ENCODE measurements around the gene HMCN1. TPM values are rescaled to one million over a fixed set of nuclear protein-coding genes. Genes with fewer than 3 reads are reported as not detected.

HMCN1 gene
- total RNA-seq, 1 experiment from 2014 or later = 0.31 TPM

DNA sequence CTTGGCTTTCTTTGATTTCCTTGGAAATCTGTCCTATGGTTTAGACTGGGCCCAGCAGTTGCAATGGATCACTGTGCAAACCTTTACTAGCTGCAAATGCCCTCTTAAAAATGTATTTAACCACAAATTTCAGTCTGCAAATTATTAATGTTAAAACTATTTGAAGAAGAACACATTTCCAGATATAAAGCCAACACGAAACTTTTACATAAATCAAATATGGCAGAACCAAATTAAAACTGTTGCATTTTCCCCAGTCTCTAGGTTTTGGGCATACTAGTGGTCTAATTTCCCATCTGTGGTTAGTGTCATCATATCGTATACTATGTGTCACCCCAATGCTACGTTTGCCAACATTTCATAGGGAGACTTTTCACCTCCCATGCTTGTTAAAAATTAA, 52.3 kb downstream of the HMCN1 start:
- no peak for TF ChIP-seq EZH2 (IDR thresholded peaks at IDR 0.05; ENCODE audit: low read depth)
- TF ChIP-seq, protein P1, sequence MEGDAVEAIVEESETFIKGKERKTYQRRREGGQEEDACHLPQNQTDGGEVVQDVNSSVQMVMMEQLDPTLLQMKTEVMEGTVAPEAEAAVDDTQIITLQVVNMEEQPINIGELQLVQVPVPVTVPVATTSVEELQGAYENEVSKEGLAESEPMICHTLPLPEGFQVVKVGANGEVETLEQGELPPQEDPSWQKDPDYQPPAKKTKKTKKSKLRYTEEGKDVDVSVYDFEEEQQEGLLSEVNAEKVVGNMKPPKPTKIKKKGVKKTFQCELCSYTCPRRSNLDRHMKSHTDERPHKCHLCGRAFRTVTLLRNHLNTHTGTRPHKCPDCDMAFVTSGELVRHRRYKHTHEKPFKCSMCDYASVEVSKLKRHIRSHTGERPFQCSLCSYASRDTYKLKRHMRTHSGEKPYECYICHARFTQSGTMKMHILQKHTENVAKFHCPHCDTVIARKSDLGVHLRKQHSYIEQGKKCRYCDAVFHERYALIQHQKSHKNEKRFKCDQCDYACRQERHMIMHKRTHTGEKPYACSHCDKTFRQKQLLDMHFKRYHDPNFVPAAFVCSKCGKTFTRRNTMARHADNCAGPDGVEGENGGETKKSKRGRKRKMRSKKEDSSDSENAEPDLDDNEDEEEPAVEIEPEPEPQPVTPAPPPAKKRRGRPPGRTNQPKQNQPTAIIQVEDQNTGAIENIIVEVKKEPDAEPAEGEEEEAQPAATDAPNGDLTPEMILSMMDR (conservative IDR thresholded peaks at IDR 0.05) = no peak
- H3K9me3 ChIP-seq (ENCODE audit: insufficient read depth, low read depth) = no peaks in the 10 kb centered on the region
- no peaks in the 10 kb centered on the region for H3K27me3 ChIP-seq (ENCODE audit: insufficient read depth, low read depth)
- ChIA-PET CTCF (no interaction called here), POLR2A (ENCODE audit: unreplicated experiment) (no interaction called here)
- no peaks in the 10 kb centered on the region for H3K9me2 ChIP-seq (ENCODE audit: insufficient read depth)
- DNase-seq = no peak
- no peaks in the 10 kb centered on the region for H3K79me2 ChIP-seq (ENCODE audit: low read depth)
- H3K4me2 ChIP-seq = no peak overlapping the region
- intact Hi-C loops (cut with micrococcal nuclease; ENCODE audit: unreplicated experiment) = no loop called here
- no peak overlapping the region for H2AFZ ChIP-seq
- no peak overlapping the region for H3K27ac ChIP-seq
- H3K4me3 ChIP-seq = no peak overlapping the region
- no peaks in the 10 kb centered on the region for H4K20me1 ChIP-seq (ENCODE audit: insufficient read depth)
- no peaks in the 10 kb centered on the region for H3F3A ChIP-seq (ENCODE audit: insufficient read depth, low read depth)
- H3K4me1 ChIP-seq (replicated peaks; ENCODE audit: insufficient read depth) = no peaks in the 10 kb centered on the region
- no TSS peak for BruUV-seq (replicated peaks)
- no peaks in the 10 kb centered on the region for H3K36me3 ChIP-seq (ENCODE audit: low read depth)

DNA sequence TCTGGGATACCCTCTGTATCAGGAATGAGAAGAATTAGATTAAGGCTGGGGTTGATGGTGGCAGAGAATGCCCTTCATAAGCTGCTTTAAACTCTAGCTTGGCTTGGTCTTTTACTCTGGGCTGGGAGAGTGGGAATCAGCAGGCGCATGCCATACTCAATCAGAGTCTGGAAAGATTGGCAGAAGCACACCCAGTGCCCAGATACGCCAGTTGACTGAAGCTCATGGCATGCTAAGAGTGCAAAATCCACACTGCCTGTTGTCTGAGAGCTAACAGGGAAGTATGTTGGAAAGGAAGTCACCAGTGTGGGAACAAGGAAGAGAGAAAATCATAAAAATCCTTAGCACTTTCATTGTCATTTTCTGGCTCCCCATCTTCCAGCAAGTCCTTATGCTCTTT, 53.0 kb downstream of the HMCN1 start:
- Histone ChIP-seq H3K27me3 (ENCODE audit: insufficient read depth, low read depth) (no peaks in the 10 kb centered on the region), H3F3A (ENCODE audit: insufficient read depth, low read depth) (no peaks in the 10 kb centered on the region), H4K20me1 (ENCODE audit: insufficient read depth) (no peaks in the 10 kb centered on the region), H3K4me1 (replicated peaks; ENCODE audit: insufficient read depth) (no peaks in the 10 kb centered on the region), H3K36me3 (ENCODE audit: low read depth) (no peaks in the 10 kb centered on the region), H3K79me2 (ENCODE audit: low read depth) (no peaks in the 10 kb centered on the region), H3K9me2 (ENCODE audit: insufficient read depth) (no peaks in the 10 kb centered on the region), H3K27ac (no peak overlapping the region), H3K4me3 (no peak overlapping the region), H3K4me2 (no peak overlapping the region), H2AFZ (no peak overlapping the region), H3K9me3 (ENCODE audit: insufficient read depth, low read depth) (no peaks in the 10 kb centered on the region)
- POLR2A ChIA-PET (ENCODE audit: unreplicated experiment) = no interaction called here
- DNase-seq = no peak
- TF ChIP-seq EZH2 (IDR thresholded peaks at IDR 0.05; ENCODE audit: low read depth) = no peak
- TF ChIP-seq, protein P1 (conservative IDR thresholded peaks at IDR 0.05) = no peak
- CTCF ChIA-PET = no interaction called here
- BruUV-seq (replicated peaks) = no TSS peak
- intact Hi-C loops (cut with micrococcal nuclease; ENCODE audit: unreplicated experiment) = no loop called here

- TF ChIP-seq EZH2 (IDR thresholded peaks at IDR 0.05; ENCODE audit: low read depth) = no peak
- TF ChIP-seq, protein P1 (conservative IDR thresholded peaks at IDR 0.05) = no peak
- H3K9me3 ChIP-seq (ENCODE audit: insufficient read depth, low read depth) = no peaks in the 10 kb centered on the region
- no peaks in the 10 kb centered on the region for H3K36me3 ChIP-seq (ENCODE audit: low read depth)
- H3K27me3 ChIP-seq (ENCODE audit: insufficient read depth, low read depth) = no peaks in the 10 kb centered on the region
- intact Hi-C loops (cut with micrococcal nuclease; ENCODE audit: unreplicated experiment) = no loop called here
- no peak for DNase-seq
- no peaks in the 10 kb centered on the region for H3F3A ChIP-seq (ENCODE audit: insufficient read depth, low read depth)
- H3K4me2 ChIP-seq = no peak overlapping the region
- no peak overlapping the region for H3K4me3 ChIP-seq
- H3K9me2 ChIP-seq (ENCODE audit: insufficient read depth) = no peaks in the 10 kb centered on the region
- ChIA-PET POLR2A (ENCODE audit: unreplicated experiment) (no interaction called here), CTCF (no interaction called here)
- no peaks in the 10 kb centered on the region for H4K20me1 ChIP-seq (ENCODE audit: insufficient read depth)
- H3K4me1 ChIP-seq (replicated peaks; ENCODE audit: insufficient read depth) = no peaks in the 10 kb centered on the region
- no peak overlapping the region for H3K27ac ChIP-seq
- H2AFZ ChIP-seq = no peak overlapping the region
- H3K79me2 ChIP-seq (ENCODE audit: low read depth) = no peaks in the 10 kb centered on the region
- no TSS peak for BruUV-seq (replicated peaks)
These were observed 54.2 kb downstream of the HMCN1 start for GRCh38 chr1:185788386-185788785.
